DMS53 (cell line): ENCODE results near the gene UNC13A.

Experiments
- DNase-seq: peaks from one replicate; lab custom pipeline; 2025; lab: John Stamatoyannopoulos, UW

The UNC13A gene

DNA sequence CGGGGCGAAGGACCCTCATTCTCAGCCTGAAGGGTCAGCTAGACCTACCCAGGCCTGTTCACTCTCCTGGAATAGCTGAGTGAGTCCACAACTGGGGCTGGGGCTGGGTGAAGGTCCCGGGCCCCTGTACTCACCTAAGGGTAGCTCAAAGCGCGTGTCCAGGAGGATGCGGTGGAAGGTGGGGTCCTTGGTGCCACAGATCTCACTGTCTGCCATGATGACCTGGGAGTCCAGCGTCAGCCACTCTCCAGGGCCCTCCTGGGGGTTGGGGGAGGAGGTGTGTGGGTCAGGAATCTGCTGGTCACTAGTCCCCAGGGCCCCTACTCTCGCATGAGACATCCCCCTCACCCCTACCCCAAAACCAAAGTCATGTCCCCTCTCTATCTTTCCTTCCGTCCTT lies 18.7 kb downstream of the UNC13A start:
- DNase-seq: no peak

DNA sequence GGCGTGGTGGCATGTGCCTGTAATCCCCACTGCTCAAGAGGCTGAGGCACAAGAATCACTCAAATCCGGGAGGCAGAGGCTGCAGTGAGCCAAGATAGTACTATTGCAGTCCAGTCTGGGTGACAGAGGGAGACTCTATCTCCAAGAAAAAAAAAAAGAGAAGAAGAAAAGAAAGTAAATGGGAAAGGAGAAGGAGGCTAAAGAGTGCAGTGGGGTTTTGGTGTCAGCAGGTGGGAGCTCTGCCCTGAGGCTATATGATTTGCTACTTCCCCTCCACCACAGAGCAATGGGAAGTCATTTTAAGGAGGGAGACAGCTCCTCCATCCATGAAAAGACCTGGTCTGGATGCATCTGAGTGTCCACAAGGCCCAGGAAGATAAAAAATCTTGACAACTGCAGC lies 23.1 kb downstream of the UNC13A start:
- DNase-seq: no peak

GRCh38 chr19:17659996-17660395 lies 28.2 kb downstream of the UNC13A start:
- no peak for DNase-seq

DNA sequence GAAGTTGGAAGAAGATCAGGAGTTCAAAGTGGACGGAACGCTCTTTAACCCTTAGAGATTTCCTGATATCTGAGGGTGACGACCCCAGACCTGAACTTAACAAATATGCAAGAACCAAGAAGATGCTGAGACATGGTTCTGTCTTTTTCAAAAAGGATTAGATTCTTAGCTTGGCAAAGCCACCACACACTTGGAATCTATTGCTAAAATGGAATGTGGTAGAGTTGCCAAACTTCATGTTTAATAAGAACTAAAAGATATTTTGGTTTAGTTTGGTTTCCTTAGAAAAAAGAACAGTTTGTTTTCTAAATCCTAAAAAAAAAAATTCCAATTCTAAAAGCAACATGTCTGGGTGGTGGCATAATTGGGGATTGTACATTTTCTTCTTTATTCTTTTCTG lies 29.5 kb downstream of the UNC13A start:
- DNase-seq: no peak

GRCh38 chr19:17658240-17658639 lies 29.9 kb downstream of the UNC13A start:
- no peak for DNase-seq

- no peak for DNase-seq
These were observed 31.2 kb downstream of the UNC13A start for GRCh38 chr19:17656970-17657369.

GRCh38 chr19:17655751-17656472 lies 32.2 kb downstream of the UNC13A start:
- no peak for DNase-seq

DNA sequence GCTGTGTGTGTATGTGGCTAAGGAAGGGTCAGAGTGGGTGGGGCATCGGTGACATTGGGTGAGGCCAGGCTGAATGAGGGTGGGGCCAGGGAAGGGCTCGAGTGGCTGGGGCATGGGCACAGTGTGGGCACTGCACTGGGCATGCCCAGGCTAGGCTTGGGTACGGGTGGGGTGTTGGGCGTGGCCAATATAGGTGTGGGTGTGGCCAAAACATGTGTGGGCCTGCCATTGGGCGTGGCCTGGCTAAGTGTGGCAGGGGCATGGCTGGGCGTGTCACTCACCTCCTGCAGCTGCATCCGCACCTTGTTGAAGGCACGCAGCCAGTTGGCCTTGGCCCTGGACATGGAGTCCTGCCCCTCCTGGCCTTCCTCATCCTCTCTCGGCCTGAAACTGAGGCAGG lies 33.2 kb downstream of the UNC13A start:
- no peak for DNase-seq

- no peak for DNase-seq
These were observed 35.5 kb downstream of the UNC13A start for GRCh38 chr19:17652627-17653026.

DNA sequence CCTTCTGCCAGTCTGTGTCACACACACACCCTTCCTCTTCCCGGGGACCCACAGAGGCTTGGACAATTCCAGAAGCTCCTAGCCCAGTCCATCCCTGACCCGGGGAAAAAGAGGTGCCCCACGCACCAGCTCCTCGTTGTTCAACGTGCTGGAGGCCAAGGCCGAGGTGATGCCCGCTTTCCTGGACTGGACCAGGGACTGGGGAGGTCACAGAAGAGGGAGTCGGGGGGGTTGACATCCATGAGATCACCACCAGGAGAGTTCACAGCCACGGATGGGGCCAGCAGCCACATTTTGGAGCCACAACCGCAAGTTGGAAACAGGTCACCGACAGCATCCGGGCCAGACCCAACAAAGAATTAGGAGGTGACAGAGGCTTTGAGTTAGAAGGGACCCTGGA lies 39.4 kb downstream of the UNC13A start:
- DNase-seq: no peak

- no peak for DNase-seq
These were observed 40.0 kb downstream of the UNC13A start for GRCh38 chr19:17648097-17648660.

DNA sequence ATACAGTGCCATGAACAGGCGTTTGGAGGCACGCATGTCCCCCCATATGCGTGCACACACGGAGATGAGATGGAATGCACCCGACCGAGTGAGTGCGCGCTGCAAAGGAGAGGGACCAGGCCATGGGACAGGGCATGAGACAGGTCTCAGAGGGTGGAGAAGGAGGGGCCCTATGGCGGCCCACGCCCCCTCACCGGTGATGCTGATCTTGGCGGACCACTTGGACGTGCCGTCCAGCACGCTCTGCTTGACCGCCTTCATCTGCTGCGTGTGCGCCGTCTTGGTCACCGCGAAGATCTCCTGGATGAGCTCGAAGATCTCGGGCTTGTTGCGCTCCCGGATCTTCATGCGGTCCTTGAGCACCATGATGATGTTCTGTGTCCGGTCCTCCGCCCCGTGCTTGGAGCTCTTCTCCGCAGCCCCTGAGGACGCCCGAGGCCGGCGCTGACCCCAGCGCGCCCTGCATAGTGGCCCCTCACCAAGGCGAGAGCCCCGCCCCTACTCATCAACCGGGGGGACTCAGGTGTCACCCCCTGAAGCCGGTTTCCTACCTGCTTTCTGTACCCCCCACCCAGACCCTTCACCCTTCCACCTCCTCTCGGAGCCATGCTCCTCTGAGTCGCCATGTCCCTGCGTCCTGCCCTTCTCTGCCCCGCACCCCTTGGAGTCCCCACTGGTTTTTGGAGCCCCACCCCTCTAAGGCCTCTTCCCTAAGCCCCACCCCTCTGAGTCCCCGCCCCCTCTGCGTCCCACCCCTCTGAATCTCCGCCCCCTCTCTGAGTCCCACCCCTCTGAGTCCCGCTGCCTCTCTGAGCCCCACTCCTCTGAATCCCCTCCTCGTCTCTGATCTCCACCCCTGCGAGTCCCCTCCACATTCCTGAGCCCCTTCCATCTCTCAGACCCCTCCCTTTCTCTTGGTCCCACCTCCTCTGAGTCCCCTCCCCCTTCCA lies 40.8 kb downstream of the UNC13A start:
- no peak for DNase-seq

GRCh38 chr19:17646441-17646840 lies 41.7 kb downstream of the UNC13A start:
- DNase-seq: no peak

DNA sequence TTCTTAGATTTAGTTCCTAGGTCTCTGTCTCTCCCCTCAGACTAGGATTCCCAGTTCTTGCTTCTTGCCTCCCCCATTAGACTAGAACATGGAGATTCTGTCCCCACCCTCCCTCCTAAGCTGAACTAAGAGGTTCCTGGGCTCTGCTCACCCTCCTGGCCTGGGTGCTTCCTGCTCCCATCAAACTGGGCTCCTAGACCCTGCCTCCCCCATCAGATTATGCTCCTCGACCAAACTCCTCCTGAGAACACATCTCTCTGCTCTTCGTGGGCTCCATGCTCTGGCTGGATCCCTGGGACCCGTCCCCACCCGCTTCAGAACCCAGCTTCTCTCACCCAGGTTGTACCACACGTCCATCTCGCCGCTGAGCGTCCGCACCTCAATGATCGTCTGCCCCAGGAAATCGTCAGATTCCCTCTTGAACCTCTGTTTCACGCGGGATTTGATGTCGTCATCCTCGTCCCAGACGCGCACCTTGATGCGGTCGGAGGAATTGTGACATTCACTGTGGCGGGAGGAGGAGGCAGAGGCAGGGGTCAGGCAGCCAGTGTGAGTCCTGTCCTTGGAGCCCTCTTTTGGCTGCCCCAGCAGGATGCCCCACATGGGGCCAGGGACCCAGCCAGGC lies 42.7 kb downstream of the UNC13A start:
- DNase-seq: no peak

DNA sequence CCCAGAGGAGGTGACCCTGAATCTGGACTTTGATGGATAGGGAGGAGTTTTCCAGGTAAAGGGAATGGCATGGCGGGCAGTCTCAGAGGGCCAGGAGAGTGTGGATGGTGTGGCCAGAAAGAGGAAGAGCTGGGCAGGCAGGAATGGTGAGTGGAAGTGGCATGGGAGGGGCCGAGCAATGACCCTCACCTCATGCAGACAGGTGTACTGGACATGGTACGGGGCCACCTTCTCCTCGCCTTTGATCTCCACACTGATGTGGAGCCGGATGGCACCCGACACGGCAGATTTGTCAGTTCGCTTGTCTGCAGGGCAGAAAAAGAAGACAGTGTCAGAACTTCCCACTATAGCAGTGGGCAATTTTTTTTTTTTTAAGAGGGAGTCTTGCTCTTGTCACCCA lies 45.5 kb downstream of the UNC13A start:
- no peak for DNase-seq

- no peak for DNase-seq
These were observed 46.3 kb downstream of the UNC13A start for GRCh38 chr19:17641846-17642245.

GRCh38 chr19:17641181-17641580 lies 47.0 kb downstream of the UNC13A start:
- DNase-seq: no peak

GRCh38 chr19:17633700-17634099 lies 54.5 kb downstream of the UNC13A start:
- no peak for DNase-seq

DNA sequence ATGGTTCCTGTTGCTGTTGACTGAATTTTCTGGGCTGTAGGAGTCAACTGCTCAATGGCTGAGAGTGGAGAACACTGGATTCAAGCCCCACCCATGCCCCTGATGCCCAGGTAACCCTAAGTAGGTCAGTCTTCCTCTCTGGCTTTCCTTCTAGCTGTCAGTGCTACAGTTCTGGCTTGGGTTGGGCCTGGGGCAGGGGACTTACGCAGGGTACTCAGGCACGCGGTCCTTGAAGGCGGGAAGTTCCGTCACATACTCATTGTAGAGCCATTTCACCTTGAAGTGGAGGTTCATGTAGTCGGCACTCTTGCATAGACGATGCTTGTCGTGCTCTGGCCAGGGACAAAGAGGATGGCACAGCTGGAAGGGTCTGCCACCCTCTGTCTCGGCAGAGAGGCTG lies 55.6 kb downstream of the UNC13A start:
- no peak for DNase-seq

DNA sequence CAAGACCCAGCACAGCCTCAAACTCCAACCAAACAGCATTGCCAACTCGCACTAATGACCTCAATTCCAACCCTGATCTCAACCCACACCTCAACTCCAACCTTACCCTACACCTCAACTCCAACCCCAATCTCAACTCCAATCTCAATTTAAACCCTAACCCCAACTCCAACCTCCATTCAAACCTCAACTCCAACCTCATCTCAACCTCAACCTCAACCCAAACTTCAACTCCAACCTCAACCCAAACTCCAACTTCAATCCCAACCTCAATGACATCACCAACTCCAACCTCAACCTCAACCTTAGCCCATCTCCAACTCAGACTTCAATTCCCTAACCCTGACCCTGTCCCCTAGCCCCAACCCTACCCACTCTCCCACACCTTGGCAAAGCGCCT lies 58.4 kb downstream of the UNC13A start:
- no peak for DNase-seq

DNA sequence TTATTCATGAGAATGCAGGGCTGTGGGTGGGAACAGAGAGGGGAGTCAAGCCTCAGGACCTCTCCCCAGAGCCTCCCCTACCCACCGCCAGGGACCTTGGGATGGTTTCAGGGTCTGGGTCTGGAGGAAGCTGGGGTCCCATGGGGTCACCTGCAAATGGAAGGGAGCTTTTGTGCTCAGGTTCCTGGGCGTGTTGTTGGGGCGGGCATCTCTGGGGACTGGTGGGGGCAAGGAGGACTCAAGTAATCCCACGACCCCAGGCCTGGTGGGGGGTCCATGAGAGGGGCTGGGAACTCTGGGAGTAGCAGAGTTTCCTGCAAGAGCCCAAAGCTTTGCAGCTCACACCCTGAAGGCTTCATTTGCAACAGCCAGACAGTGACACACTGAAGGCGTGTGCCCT lies 60.2 kb downstream of the UNC13A start:
- DNase-seq: no peak

DNA sequence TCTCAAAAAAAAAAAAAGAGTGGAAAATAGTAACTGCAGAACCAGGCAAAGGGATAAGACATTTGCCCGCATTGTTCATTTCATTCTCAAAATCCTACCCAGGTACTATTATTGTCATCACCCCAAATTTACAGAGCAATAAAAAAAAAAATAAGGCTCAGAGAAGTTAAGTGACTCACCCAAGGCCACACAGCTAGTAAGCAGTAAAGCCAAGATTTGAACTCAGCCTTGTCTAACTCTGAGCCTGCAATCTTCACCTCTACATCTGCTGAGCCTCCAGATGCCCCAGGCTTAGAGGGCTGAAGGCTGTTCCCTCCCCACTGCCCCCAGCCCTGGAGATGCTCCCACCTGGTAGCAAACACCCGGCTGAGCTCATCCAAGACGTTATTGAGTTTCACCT lies 61.0 kb downstream of the UNC13A start:
- DNase-seq: no peak
